ENCODE results near the gene RCN1.

Gene RCN1

DNA sequence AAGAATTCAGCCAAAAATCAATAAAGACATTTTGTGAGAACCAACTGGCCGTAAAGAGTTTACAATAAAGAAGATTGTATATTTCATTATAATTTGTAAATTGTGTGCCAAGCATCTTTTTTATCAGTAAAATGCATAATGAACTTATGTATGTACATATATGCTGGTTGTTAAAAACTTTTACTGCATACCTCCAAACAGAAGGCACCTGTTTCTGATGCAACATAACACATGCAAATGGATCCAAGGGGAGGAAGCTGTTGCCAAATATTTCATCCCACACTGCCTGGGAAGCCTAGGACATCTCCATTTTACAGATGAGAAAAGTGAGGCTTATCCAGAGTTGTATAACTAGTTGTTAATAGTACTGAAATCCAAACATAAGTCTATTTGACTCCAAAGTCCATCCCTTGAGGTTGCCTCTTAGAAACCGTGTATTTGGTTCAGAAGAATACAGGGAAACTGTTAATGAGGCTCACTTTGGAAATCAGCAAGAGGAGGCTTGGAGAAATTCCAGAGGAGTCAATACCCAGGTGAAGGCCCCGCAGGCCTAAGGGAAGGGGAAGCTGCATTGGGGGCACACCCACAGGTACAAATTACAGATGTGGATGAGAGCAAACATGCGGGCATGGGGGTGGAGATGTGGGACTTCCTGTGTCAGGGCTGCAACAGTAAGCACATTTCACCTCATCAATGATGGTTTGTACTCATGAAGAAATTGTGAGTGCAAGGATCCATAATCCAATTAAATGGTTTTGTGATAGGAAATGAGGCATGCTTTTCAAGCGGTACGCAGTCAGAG, 51.1 kb downstream of the RCN1 start:
- no peak for DNase-seq

DNA sequence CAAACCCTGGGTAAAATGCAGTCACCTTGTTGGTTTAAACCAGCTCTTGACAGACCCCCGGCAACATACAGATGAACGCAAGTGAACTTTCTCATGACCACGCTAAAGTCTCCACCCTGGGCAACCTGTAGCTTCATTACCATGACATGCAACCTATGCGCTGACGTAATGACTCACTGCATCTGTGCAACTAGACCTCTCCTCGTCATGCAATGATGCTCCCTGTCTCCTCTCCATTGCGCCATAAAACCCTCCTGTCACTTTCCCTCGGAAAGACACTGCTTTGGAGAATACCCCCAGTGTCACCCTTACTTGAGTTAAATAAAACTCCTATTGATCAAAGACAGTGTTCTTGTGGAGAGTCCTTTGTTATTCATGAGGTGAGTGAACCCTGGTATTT, 52.5 kb downstream of the RCN1 start:
- Mint-ChIP-seq H3K4me3 (no peak overlapping the region), H3K27ac (no peak overlapping the region), H3K27me3 (peaks cover 15% of the 10 kb centered on the region), H3K36me3 (ENCODE audit: low read depth) (no peaks in the 10 kb centered on the region), H3K9me3 (no peaks in the 10 kb centered on the region), H3K4me1 (ENCODE audit: low read depth) (no peaks in the 10 kb centered on the region)
- no peak for DNase-seq

More for the DNA sequence above, 51.1 kb downstream of the RCN1 start:
- Mint-ChIP-seq H3K4me1 (ENCODE audit: low read depth) (no peaks in the 10 kb centered on the region), H3K27me3 (peaks cover 7% of the 10 kb centered on the region), H3K4me3 (no peak overlapping the region), H3K9me3 (no peaks in the 10 kb centered on the region), H3K36me3 (ENCODE audit: low read depth) (no peaks in the 10 kb centered on the region), H3K27ac (no peak overlapping the region)

DNA sequence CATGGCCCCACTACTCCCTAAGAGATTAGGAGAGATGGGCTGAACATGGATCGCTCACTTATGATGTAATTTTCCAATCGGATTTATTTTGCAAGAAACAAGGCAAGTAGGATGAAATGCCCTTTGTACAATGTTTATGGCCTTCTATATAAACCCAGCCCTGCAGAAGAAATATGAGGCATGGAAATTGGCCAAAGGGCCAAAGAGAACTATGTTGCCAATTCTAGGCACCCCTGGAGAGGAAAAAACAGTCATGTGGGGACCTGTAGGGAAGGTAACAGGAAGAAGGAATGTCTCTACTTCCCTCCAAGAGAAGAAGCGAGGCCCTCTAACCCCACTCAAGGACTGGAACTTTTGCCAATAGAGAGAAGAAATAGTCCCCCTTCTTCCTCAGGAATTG, 54.4 kb downstream of the RCN1 start:
- Mint-ChIP-seq H3K36me3 (ENCODE audit: low read depth) (no peaks in the 10 kb centered on the region), H3K4me3 (no peak overlapping the region), H3K27ac (no peak overlapping the region), H3K4me1 (ENCODE audit: low read depth) (no peaks in the 10 kb centered on the region), H3K27me3 (peaks cover 27% of the 10 kb centered on the region), H3K9me3 (no peaks in the 10 kb centered on the region)
- no peak for DNase-seq

DNA sequence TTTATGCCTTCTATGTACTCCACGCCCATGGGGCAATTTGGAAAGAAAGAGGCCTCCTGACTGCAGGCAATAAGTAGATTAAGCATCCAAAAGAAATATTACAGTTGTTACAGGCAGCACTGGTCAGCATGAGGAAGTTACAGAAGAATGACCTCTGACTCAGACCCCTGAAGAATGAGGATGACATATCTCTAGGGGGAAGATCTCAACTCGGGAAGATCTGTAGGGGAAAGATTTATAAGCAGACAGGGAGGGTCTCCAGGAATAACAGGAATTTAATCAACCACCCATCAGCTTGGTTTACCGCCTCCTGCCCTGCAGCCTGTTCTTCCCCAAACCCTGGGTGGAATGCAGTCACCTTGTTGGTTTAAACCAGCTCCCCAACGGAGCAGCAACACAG, 58.0 kb downstream of the RCN1 start:
- no peaks in the 10 kb centered on the region for H3K9me3 Mint-ChIP-seq
- no peak overlapping the region for H3K27ac Mint-ChIP-seq
- peaks cover 51% of the 10 kb centered on the region for H3K27me3 Mint-ChIP-seq
- no peaks in the 10 kb centered on the region for H3K4me1 Mint-ChIP-seq (ENCODE audit: low read depth)
- no peak overlapping the region for H3K4me3 Mint-ChIP-seq
- no peak for DNase-seq
- H3K36me3 Mint-ChIP-seq (ENCODE audit: low read depth) = no peaks in the 10 kb centered on the region

DNA sequence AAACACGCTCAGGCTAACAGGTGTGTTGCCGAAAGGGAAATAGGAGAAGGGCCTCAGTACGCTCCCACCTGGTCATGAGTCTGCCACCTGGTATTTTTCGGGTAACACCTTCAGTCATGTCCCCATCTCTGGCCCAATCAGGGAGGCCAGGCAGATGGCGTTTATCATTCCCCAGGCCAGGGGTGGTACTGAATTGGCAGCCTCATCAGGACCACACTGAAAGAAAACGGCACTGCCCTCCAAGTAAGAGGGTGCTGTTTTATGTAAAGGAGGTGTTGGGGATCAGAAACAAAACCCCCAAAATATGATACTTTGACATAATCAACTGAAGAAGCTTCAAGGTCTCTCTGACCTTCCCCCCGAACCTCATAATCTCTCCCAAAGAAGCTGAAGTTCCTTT, 58.9 kb downstream of the RCN1 start:
- no peak for DNase-seq
- Mint-ChIP-seq H3K4me1 (ENCODE audit: low read depth) (no peaks in the 10 kb centered on the region), H3K27ac (no peak overlapping the region), H3K9me3 (no peaks in the 10 kb centered on the region), H3K27me3 (peaks cover 50% of the 10 kb centered on the region), H3K36me3 (ENCODE audit: low read depth) (no peaks in the 10 kb centered on the region), H3K4me3 (no peak overlapping the region)

DNA sequence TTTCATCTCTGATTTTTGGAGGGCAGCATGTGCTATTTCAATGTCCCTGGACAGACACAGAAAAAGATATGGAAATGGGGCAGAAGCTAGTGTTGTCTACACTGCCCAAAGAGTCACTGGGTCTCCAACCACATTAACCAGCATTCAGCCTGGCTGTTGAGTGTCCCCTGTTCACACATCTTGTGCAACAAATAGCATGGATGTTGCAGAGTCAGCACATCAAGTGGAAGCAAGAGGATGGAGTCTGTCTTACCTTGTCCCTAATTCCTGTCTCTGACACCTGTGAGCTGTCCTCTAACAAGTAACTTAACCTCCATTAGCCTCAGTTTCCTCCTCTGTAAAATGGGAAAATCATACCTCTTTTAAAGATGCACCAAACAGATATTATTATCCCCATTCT, 60.2 kb downstream of the RCN1 start:
- no peaks in the 10 kb centered on the region for H3K4me1 Mint-ChIP-seq (ENCODE audit: low read depth)
- peaks cover 51% of the 10 kb centered on the region for H3K27me3 Mint-ChIP-seq
- H3K27ac Mint-ChIP-seq = no peak overlapping the region
- DNase-seq = no peak
- no peak overlapping the region for H3K4me3 Mint-ChIP-seq
- H3K36me3 Mint-ChIP-seq (ENCODE audit: low read depth) = no peaks in the 10 kb centered on the region
- no peaks in the 10 kb centered on the region for H3K9me3 Mint-ChIP-seq

DNA sequence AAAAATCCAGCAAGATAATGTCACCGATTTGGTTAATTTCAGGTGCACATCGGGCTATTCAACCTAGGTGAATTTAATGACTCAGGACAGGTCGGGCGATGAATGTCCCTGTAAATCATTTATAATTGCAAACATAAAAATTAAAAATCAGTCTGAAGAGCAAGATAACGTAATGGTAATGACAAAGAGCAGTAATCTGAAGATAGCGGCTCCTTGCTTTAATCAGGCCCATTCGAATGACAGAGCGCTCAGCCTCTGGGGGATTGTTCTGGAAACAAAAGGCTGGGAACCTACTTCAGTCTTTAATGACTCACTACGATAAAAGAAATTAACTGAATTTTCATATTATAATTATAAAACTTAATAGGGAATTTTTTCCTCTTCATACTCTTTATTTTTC, 61.3 kb downstream of the RCN1 start:
- Mint-ChIP-seq H3K4me3 (no peak overlapping the region), H3K27ac (no peak overlapping the region), H3K9me3 (no peaks in the 10 kb centered on the region), H3K36me3 (ENCODE audit: low read depth) (no peaks in the 10 kb centered on the region), H3K27me3 (peaks cover 51% of the 10 kb centered on the region), H3K4me1 (ENCODE audit: low read depth) (no peaks in the 10 kb centered on the region)
- no peak for DNase-seq

DNA sequence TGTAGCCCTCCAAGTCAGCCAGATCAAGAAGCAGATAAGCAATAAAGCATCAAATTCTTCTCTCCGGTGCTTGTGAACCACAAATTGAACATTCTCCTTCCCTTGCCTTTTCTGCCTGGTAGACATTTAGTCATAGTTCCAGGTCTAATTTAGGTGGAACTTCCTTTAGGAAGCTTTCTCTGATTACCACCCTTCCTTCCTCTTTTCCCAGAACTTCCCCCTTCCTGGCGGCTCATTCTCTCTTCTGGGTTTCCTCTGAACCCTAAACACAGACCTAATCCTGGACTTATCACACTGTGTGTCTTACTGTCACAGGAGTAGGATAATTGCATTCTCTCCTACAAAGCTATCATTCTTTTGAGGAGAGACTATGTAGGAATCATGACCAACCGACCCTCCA, 61.9 kb downstream of the RCN1 start:
- H3K27ac Mint-ChIP-seq = no peak overlapping the region
- H3K4me3 Mint-ChIP-seq = no peak overlapping the region
- H3K36me3 Mint-ChIP-seq (ENCODE audit: low read depth) = no peaks in the 10 kb centered on the region
- no peaks in the 10 kb centered on the region for H3K4me1 Mint-ChIP-seq (ENCODE audit: low read depth)
- no peaks in the 10 kb centered on the region for H3K9me3 Mint-ChIP-seq
- H3K27me3 Mint-ChIP-seq = peaks cover 50% of the 10 kb centered on the region
- DNase-seq = no peak

DNA sequence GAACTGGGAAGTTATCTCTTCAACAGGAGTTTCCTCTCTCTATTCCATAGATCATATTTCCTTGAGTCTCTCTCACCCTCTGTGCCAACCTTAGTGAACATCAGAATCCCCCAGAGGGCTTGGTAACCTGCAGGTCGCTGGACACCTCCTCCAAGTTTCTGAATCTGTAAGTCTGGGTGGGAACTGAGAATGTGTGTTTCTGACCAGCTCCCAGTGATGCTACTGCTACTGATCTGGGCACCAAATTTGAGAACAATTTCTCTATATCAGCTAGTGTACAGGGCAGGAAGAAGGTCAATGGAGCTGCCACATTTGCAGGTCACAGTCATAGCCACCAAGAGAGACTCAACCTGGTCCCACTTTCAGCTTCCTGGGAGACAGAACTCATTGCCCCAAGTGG, 62.9 kb downstream of the RCN1 start:
- no peaks in the 10 kb centered on the region for H3K36me3 Mint-ChIP-seq (ENCODE audit: low read depth)
- H3K4me1 Mint-ChIP-seq (ENCODE audit: low read depth) = no peaks in the 10 kb centered on the region
- H3K9me3 Mint-ChIP-seq = no peaks in the 10 kb centered on the region
- H3K27me3 Mint-ChIP-seq = peaks cover 50% of the 10 kb centered on the region
- no peak for DNase-seq
- H3K27ac Mint-ChIP-seq = no peak overlapping the region
- H3K4me3 Mint-ChIP-seq = no peak overlapping the region

DNA sequence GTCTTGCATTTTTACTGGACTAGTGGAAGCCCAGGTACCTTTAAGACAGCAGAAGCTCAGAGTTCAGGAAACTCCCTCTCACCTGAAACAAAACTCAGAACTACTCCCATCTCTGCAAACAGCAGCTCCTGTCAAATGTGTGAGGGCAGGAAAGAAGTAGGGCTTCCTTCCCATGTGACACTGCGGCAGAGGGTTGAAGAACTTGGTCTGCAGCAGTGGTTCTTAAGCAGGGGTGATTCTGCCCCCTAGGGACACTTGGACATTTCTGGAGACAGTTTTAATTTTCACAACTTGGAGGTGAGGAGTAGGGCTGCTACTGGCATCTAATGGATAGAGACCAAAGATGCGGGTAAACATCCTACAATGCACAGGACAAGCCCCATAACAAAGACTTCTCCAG, 63.4 kb downstream of the RCN1 start:
- no peaks in the 10 kb centered on the region for H3K4me1 Mint-ChIP-seq (ENCODE audit: low read depth)
- no peak overlapping the region for H3K27ac Mint-ChIP-seq
- H3K27me3 Mint-ChIP-seq = peaks cover 50% of the 10 kb centered on the region
- no peak overlapping the region for H3K4me3 Mint-ChIP-seq
- no peaks in the 10 kb centered on the region for H3K36me3 Mint-ChIP-seq (ENCODE audit: low read depth)
- DNase-seq = no peak
- no peaks in the 10 kb centered on the region for H3K9me3 Mint-ChIP-seq
